GM18526 (cell line): ENCODE data around the gene MLST8.

Source experiments
- POLR2A ChIP-seq: IDR thresholded peaks from 3 replicates; pipeline ENCODE4 v1.6.1; 2011; ENCODE audit not compliant: insufficient read length; ENCODE audit errors: extremely low read depth

The MLST8 gene

DNA sequence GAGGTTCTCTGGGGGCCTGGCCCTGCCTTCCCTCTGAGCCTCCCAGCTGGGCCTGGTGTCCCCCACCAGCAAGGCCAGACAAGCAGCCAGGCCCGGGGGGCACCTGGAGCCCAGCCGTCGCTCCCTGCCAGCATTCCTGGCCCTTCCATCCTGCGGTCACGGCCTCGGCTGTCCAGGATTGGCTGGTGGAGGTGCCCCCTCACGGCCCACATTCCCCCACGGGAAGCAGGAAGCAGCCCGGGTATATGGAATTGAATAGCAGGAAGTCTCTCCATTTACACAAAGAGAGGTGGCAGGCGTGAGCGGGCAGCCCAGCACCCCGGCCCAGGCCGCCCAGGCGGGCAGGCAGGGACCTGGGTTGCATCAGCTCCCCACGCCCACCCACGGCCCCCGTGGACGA, 35.2 kb upstream of the MLST8 start:
- no peak for TF ChIP-seq POLR2A

DNA sequence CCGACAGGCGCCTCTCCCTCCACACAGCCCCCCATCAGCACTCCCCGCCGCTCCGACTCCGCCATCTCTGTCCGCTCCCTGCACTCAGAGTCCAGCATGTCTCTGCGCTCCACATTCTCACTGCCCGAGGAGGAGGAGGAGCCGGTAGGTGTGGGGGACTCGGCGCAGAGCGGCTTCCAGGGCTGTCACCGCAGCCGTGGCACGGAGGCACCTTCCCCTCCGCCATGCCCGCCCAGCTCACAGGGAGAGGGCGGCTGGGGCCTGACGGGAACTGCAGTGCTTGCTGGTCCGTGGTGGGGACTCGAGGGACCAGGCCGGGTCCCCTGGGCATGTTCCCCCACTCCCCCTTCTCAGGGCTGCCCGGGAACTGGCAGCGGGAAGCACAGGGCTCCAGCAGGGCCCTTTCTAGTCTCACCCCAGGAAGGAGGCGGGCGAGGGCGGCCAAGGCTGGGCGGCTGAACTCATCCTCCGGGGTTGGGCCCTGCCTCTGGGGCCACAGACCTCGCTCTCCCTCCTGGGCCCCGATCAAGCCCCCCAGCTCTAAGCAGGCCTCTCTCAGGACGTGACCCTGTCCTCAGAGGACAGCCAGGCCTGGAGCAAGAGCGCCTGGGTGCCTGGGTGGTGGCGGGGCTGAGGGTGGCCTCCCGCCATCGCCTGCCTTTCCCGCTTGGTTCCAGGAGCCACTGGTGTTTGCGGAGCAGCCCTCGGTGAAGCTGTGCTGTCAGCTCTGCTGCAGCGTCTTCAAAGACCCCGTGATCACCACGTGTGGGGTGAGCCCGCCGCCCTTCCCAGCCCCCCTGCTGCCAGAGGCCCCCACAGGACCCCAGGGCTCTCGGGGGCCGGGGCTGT, 34.4 kb upstream of the MLST8 start:
- no peak for TF ChIP-seq POLR2A

DNA sequence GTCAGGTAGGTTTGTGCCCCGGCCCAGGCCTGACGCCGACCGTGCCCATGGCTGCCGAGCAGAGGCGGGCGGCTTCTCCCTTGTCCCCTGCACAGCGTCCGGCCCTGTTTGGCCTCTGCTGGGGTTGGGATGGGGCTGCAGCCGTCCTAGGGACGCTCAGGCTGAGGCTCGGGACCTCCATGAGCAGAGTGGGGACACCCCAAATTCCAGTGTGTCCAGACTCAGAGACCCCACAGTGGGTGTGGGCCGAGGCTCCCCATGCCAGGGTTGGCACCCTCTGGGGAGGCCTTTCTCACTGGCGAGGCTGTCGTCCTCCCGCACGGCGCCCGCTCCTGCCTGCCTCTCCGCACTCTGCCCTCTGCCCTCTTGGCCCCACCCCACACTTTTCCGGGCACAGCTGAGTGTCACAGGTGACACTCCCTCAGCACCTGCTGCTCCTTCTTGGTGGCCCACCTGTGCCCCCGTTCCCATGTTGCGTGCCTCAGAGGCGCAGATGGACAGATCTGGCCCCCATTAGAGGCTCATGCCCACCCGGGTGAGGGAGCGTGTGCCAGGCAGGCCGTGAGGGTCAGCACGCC, 33.6 kb upstream of the MLST8 start:
- TF ChIP-seq POLR2A: no peak

GRCh38 chr16:2172688-2173335, 32.4 kb upstream of the MLST8 start:
- TF ChIP-seq POLR2A: no peak

DNA sequence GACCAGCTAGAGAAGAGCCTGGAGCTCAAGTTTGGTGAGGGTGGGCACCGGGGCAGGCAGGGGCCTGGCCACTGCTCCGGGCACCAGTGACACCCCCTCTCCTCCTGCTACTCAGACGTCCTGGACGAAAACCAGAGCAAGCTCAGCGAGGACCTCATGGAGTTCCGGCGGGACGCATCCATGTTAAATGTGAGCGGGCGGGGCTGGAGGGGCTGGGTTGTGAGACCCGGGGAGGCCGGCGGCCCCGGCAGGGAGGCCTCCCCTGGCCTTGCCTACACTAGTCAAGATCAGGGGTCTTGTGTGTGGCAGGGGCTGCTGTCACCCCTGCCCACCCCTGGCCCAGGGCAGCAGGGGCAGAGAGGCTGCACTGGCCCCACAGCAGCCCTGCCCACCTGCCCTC, 31.9 kb upstream of the MLST8 start:
- no peak for TF ChIP-seq POLR2A

DNA sequence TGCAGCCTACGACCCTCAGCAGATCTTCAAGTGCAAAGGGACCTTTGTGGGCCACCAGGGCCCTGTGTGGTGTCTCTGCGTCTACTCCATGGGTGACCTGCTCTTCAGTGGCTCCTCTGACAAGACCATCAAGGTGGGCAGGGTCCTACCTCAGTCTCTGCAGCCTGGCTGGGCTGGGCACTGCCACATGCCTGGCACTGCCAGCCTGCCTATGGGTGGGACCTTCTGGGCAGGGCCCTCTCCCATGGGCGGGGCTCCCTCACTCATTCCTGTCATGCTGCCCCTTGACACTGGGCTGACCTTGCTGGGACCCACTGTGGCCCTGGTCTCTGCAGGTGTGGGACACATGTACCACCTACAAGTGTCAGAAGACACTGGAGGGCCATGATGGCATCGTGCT, 31.3 kb upstream of the MLST8 start:
- no peak for TF ChIP-seq POLR2A

DNA sequence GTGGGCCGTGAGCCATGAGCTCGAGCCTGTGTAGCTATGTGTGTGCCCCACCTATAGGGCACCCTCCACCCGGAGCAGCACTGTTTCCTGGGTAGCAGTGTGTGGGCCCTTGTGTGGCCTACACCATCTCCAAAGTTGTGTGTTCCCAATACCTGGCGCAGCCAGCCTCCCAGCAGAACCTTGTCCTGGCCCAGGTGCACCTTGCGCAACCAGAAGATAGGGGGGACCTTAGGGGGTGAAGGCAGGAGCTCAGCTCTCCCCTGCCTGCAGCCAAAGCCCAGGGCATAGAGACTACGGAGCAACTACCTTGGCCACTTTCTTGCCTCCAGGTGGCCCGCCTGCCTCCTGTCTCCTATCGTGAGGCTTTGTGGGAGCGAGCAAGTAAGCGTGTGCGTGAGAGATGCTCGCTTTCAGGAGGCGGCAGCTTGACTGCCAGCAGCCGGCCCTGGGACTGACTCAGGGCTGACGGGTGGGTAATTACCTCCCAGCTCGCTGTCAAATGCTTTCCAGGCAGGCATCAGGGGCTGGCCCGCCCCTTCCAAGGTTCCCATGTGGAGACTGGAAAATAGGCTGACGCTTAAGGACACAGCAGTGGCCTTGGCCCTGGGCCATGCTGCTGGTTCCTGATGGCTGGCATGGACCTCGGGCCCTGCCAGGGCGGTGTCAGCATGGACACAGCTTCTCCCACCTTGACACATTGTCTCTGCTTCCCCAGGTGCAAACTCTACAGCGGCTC, 30.7 kb upstream of the MLST8 start:
- TF ChIP-seq POLR2A: no peak

- TF ChIP-seq POLR2A: no peak
Measured at GRCh38 chr16:2175454-2175853, 29.8 kb upstream of the MLST8 start.

- no peak for TF ChIP-seq POLR2A
Measured at GRCh38 chr16:2176047-2176446, 29.2 kb upstream of the MLST8 start.

- TF ChIP-seq POLR2A: no peak
Measured at GRCh38 chr16:2177101-2177500, 28.2 kb upstream of the MLST8 start.

GRCh38 chr16:2177561-2177960, 27.7 kb upstream of the MLST8 start:
- TF ChIP-seq POLR2A: no peak

- TF ChIP-seq POLR2A: no peak
Measured at GRCh38 chr16:2178321-2179106, 26.7 kb upstream of the MLST8 start.

DNA sequence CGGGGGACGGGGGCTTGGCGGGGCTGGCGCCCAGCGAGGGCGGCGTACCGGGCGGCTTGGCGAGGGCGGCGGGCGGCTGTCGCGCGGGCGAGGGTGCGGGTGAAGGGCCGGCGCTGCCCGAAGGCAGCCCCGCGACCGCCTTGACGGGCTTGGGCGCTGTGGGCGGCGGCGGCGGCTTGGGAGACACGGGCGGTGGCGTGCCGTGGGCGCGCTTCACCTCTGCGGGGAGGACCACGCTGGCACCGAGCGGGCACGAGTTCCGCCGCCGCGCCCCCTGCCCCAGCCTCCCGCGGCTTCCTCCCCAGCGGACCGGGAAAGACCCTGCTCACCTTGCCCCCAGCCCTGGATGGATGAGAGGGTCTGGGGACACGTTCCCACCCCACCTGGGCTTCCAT, 26.1 kb upstream of the MLST8 start:
- TF ChIP-seq POLR2A: no peak

DNA sequence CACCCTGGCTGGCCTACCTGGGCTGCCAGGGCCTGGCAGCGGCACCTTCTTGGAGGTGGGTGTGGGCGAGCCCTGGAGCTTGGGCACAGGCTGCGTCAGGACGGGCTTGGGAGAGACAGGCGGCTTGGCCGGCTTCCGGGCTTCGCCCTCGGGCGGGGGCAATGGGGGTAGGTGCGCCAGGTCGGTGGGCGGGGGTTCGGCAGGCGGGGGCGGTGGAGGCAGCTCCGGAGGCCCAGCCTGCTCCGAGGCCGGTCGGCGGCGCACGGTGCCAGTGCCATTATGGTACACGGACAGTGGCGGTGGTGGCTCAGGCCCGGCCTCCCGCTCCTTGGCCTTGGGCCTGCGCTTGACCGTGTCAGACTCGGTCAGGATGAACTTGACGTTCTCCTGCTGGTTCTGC, 25.7 kb upstream of the MLST8 start:
- no peak for TF ChIP-seq POLR2A

GRCh38 chr16:2180461-2180860, 24.8 kb upstream of the MLST8 start:
- no peak for TF ChIP-seq POLR2A
